GM12878 (cell line): ENCODE results near the gene SLC36A2. TPM values are rescaled to one million over a fixed set of nuclear protein-coding genes. Genes with fewer than 3 reads are reported as not detected.

Experiments
- ATAC-seq: fragments of 200-7000 bp; cut with Tn5 transposase; 3 replicates; pipeline ENCODE4 v1.9.1; 2020; ENCODE audit warnings: mild to moderate bottlenecking, moderate library complexity
- BruUV-seq: library from RNA; stranded (reverse); fragments of 400-500 nt; replicated peaks from 2 replicates; lab custom pipeline; 2021; lab: Mats Ljungman, UMichigan
- CTCF ChIA-PET: fragments of 300-600 bp; sonication (Branson Sonifier 250); formaldehyde crosslinking; extraction: SDS; loops from one replicate; lab custom pipeline; 2021; ENCODE audit warnings: inconsistent platforms; lab: Yijun Ruan, JAX
- POLR2A ChIA-PET: fragments of 350-600 bp; formaldehyde crosslinking; extraction: SDS; loops from one replicate; lab custom pipeline; 2021; ENCODE audit warnings: inconsistent platforms; lab: Charles Lee
- RAD21 ChIA-PET: fragments of 300-600 bp; sonication (Branson Sonifier 250); formaldehyde crosslinking; loops from one replicate; lab custom pipeline; 2023; ENCODE audit warnings: antibody characterized with exemption; ENCODE audit not compliant: unreplicated experiment; lab: Charles Lee
- SMC1A ChIA-PET: fragments of 300-600 bp; sonication (Branson Sonifier 250); formaldehyde crosslinking; loops from one replicate; lab custom pipeline; 2023; ENCODE audit not compliant: unreplicated experiment, uncharacterized antibody; lab: Charles Lee
- DNase-seq: peaks from one replicate; pipeline ENCODE4 v3.0.0-alpha.2; 2011; ENCODE audit warnings: low read depth, low spot score
- FAIRE-seq: peaks from 3 replicates; lab custom pipeline; 2011; peaks lifted over from hg19 to GRCh38; lab: Jason Lieb, UNC
- H2AFZ ChIP-seq: 2 replicates; pipeline ENCODE4 v1.6.0; 2011; ENCODE audit warnings: low read depth, low read length, control low read depth; ENCODE audit not compliant: control insufficient read depth
- H3K27ac ChIP-seq: 2 replicates; pipeline ENCODE4 v1.5.1; 2011; ENCODE audit warnings: control low read depth; ENCODE audit not compliant: control insufficient read depth, insufficient read depth
- H3K27me3 ChIP-seq, 2 experiments: replicated peaks in 1 of 2; 2 replicates each; pipeline versions ENCODE4 v1.6.0 to v1.6.1; 2011; ENCODE audit warnings: low read length in 1 of 2; ENCODE audit not compliant: control insufficient read depth in 2 of 2, insufficient read depth in 2 of 2
- H3K36me3 ChIP-seq, 2 experiments: 2 replicates each; pipeline ENCODE4 v1.5.1; 2011; ENCODE audit warnings: low read length in 1 of 2; ENCODE audit not compliant: control insufficient read depth in 2 of 2, insufficient read depth in 2 of 2
- H3K4me1 ChIP-seq: 2 replicates; pipeline ENCODE4 v1.6.1; 2011; ENCODE audit warnings: mild to moderate bottlenecking, low read length, moderate library complexity, mixed read lengths; ENCODE audit not compliant: control insufficient read depth, insufficient read depth
- H3K4me2 ChIP-seq: 2 replicates; pipeline ENCODE4 v1.6.0; 2011; ENCODE audit warnings: control low read depth; ENCODE audit not compliant: control insufficient read depth, insufficient read depth
- H3K4me3 ChIP-seq: fragments of 200-600 bp; sonication (generic); 2 replicates; pipeline ENCODE4 v1.5.1; 2016
- H3K79me2 ChIP-seq: 2 replicates; pipeline ENCODE4 v1.6.0; 2011; ENCODE audit warnings: low read length; ENCODE audit not compliant: control insufficient read depth, insufficient read depth
- H3K9ac ChIP-seq: 2 replicates; pipeline ENCODE4 v1.8.0; 2011; ENCODE audit warnings: low read length, control low read depth, mixed read lengths; ENCODE audit not compliant: control insufficient read depth, insufficient read depth
- H3K9me3 ChIP-seq: replicated peaks from 3 replicates; pipeline ENCODE4 v1.5.1; 2011; ENCODE audit warnings: mild to moderate bottlenecking, low read length; ENCODE audit not compliant: control insufficient read depth, insufficient read depth
- H4K20me1 ChIP-seq: 2 replicates; pipeline ENCODE4 v1.6.0; 2011; ENCODE audit not compliant: control insufficient read depth, insufficient read depth
- BACH1 ChIP-seq: fragments of 450-650 bp; IDR thresholded peaks from 2 replicates; pipeline ENCODE4 v1.6.1; 2017; ENCODE audit warnings: mild to moderate bottlenecking, borderline replicate concordance
- BCL3 ChIP-seq: IDR thresholded peaks from 2 replicates; pipeline ENCODE4 v1.6.1; 2011; ENCODE audit warnings: borderline replicate concordance, low read depth, mild to moderate bottlenecking, moderate library complexity, low read length; ENCODE audit not compliant: insufficient read depth, poor library complexity, severe bottlenecking
- E2F4 ChIP-seq: IDR thresholded peaks from 2 replicates; pipeline ENCODE4 v1.6.1; 2012; ENCODE audit warnings: low read depth, low read length, improper control_type of control experiment
- EED ChIP-seq: sonication (generic); IDR thresholded peaks from 2 replicates; pipeline ENCODE4 v1.6.1; 2016; ENCODE audit warnings: antibody characterized with exemption, low read depth
- GABPA ChIP-seq: IDR thresholded peaks from 2 replicates; pipeline ENCODE4 v1.6.1; 2014; ENCODE audit warnings: antibody characterized with exemption, low read depth, mild to moderate bottlenecking, inconsistent platforms
- IKZF1 ChIP-seq: fragments of 450-650 bp; conservative IDR thresholded peaks from 2 replicates; pipeline ENCODE4 v1.6.1; 2017; ENCODE audit warnings: antibody characterized with exemption, mild to moderate bottlenecking
- NFIC ChIP-seq: IDR thresholded peaks from 2 replicates; pipeline ENCODE4 v1.6.1; 2012; ENCODE audit warnings: low read depth, mild to moderate bottlenecking, inconsistent platforms, low read length, moderate library complexity
- POLR2AphosphoS5 ChIP-seq: IDR thresholded peaks from 2 replicates; pipeline ENCODE4 v1.6.1; 2011; ENCODE audit warnings: mild to moderate bottlenecking, low read length, inconsistent platforms
- TARDBP ChIP-seq: IDR thresholded peaks from 2 replicates; pipeline ENCODE4 v1.6.1; 2016; ENCODE audit warnings: borderline replicate concordance
- USF1 ChIP-seq: IDR thresholded peaks from 2 replicates; pipeline ENCODE4 v1.6.1; 2011; ENCODE audit warnings: borderline replicate concordance, low read depth, mild to moderate bottlenecking, moderate library complexity, mixed read lengths, low read length; ENCODE audit not compliant: insufficient read depth; ENCODE audit errors: extremely low read length
- WGBS: methylation state at CpG from one replicate; pipeline ENCODE4 v1.1.6; 2016; ENCODE audit warnings: low lambda C conversion rate; ENCODE audit not compliant: insufficient replicate concordance, insufficient coverage; ENCODE audit errors: missing lambda C conversion rate; 5-methylcytosine and 5-hydroxymethylcytosine counted together
- in situ Hi-C: fragments of 300-500 bp; cut with MboI; formaldehyde crosslinking; loops from 9 replicates; pipeline ENCODE4 v1.14.3; 2018; ENCODE audit warnings: mixed read lengths
- intact Hi-C: fragments of 100-400 bp; cut with micrococcal nuclease; formaldehyde crosslinking; loops from one replicate; pipeline ENCODE4 v1.14.2; 2022; ENCODE audit not compliant: unreplicated experiment
- polyA plus RNA-seq, 11 experiments: library from polyadenylated mRNA; depleted of rRNA in 4 of 11; unstranded in 6 of 11; stranded (reverse) in 5 of 11; fragments of >200 nt; fragmentation: Nextera tagmentation in 4 of 11; fragmentation: Illumina TruSeq in 1 of 11; extraction: Ambion mirVana in 4 of 11; extraction: Trizol in 1 of 11; gene quantifications; 1 replicate in 1 of 11; 2 replicates in 10 of 11; pipeline versions ENCODE4 v1.2.1 to v1.2.3, GENCODE V29; 2011 to 2016; ENCODE audit warnings: inconsistent platforms in 2 of 11, missing spikeins in 2 of 11, low read depth in 1 of 11
- total RNA-seq, 4 experiments: library from RNA; depleted of rRNA in 3 of 4; stranded (reverse); fragments of >200 nt in 3 of 4; fragmentation: Illumina TruSeq in 1 of 4; extraction: Trizol in 1 of 4; gene quantifications; 2 replicates each; pipeline versions ENCODE4 v1.2.1 to v1.2.3, GENCODE V29; 2013 to 2021

SLC36A2 gene
- total and polyA plus RNA-seq, 10 of the 15 experiments (the other 5 are each of a cell fraction or from before 2014, with no cell fraction given): not detected

GRCh38 chr5:151278845-151279244 lies 68.5 kb downstream of the SLC36A2 start (continued):
- TF ChIP-seq USF1: no peak
- no peak for TF ChIP-seq E2F4
- TF ChIP-seq BCL3: no peak
- TF ChIP-seq IKZF1: no peak

- RAD21 ChIA-PET: interaction anchor here (0.9 kb wide), 1 partner anchor 13 kb away, joined by 3 read pairs; no protein-coding TSS in a partner anchor
- H3K9ac ChIP-seq: no peak overlapping the region
- CTCF ChIA-PET: interaction anchor here (1.0 to 1.6 kb wide), 5 partner anchors 8 to 40 kb away, joined by 3 to 6 read pairs (median 3); no protein-coding TSS in a partner anchor
Observed at GRCh38 chr5:151275803-151276202, 71.6 kb downstream of the SLC36A2 start.

More at GRCh38 chr5:151275803-151276202, 71.6 kb downstream of the SLC36A2 start:
- POLR2A ChIA-PET: interaction anchor here (1.2 kb wide), 1 partner anchor 23 kb away, joined by 8 read pairs; the partner anchor contains the start of gene GM2A
- no peaks in the 10 kb centered on the region for H3K9me3 ChIP-seq
- H3K27me3 ChIP-seq: no peaks in the 10 kb centered on the region
- DNase-seq (no peak), ATAC-seq (no peak), FAIRE-seq (no peak)
- BruUV-seq: no TSS peak
- in situ Hi-C loops: no loop called here
- H3K4me2 ChIP-seq: no peak overlapping the region
- H3K4me1 ChIP-seq: no peaks in the 10 kb centered on the region
- no peak overlapping the region for H2AFZ ChIP-seq
- SMC1A ChIA-PET: interaction anchor here (1.3 to 2.3 kb wide), 3 partner anchors 10 to 161 kb away, joined by 4 to 8 read pairs (median 5); no protein-coding TSS in a partner anchor
- no peak overlapping the region for H3K4me3 ChIP-seq
- H4K20me1 ChIP-seq: no peaks in the 10 kb centered on the region
- WGBS: 90% methylated on average over 2 of the region's 2 CpGs
- no peak for TF ChIP-seq GABPA
- TF ChIP-seq POLR2AphosphoS5: no peak
- TF ChIP-seq NFIC: no peak
- TF ChIP-seq BACH1: no peak
- TF ChIP-seq TARDBP: no peak
- TF ChIP-seq EED: no peak
- intact Hi-C loops: no loop called here
- H3K27ac ChIP-seq: no peak overlapping the region
- H3K79me2 ChIP-seq: no peaks in the 10 kb centered on the region
- no peaks in the 10 kb centered on the region for H3K36me3 ChIP-seq
